Activated gamma-delta T cell treated with Interleukin-2 at 50 U/mL for 16 hours (primary cell): ENCODE measurements around the gene ZNF618.

ENCODE experiments used
- DNase-seq: peaks from one replicate; pipeline ENCODE4 v3.0.0-alpha.2; 2020

The ZNF618 gene

GRCh38 chr9:114049441-114050225, 173.5 kb downstream of the ZNF618 start:
- DNase-seq = no peak

- DNase-seq = no peak
Observed at GRCh38 chr9:114050226-114050568, 174.1 kb downstream of the ZNF618 start.

GRCh38 chr9:114050646-114051045, 174.5 kb downstream of the ZNF618 start:
- no peak for DNase-seq

GRCh38 chr9:114051281-114051680, 175.2 kb downstream of the ZNF618 start:
- no peak for DNase-seq

- DNase-seq = no peak
Observed at GRCh38 chr9:114051706-114052105, 175.6 kb downstream of the ZNF618 start.

GRCh38 chr9:114053246-114054005, 177.3 kb downstream of the ZNF618 start:
- DNase-seq = no peak

GRCh38 chr9:114054191-114054690, 178.1 kb downstream of the ZNF618 start:
- no peak for DNase-seq

- no peak for DNase-seq
Observed at GRCh38 chr9:114055061-114055460, 179.0 kb downstream of the ZNF618 start.

GRCh38 chr9:114055894-114056293, 179.8 kb downstream of the ZNF618 start:
- no peak for DNase-seq

GRCh38 chr9:114056527-114056926, 180.4 kb downstream of the ZNF618 start:
- DNase-seq = no peak

GRCh38 chr9:114057161-114057885, 181.2 kb downstream of the ZNF618 start:
- DNase-seq = no peak

- no peak for DNase-seq
Observed at GRCh38 chr9:114058688-114059046, 182.6 kb downstream of the ZNF618 start.

GRCh38 chr9:114059047-114059803, 183.1 kb downstream of the ZNF618 start:
- DNase-seq = no peak

- DNase-seq = no peak
Observed at GRCh38 chr9:114060070-114060469, 184.0 kb downstream of the ZNF618 start.

GRCh38 chr9:114060711-114061110, 184.6 kb downstream of the ZNF618 start:
- no peak for DNase-seq

- DNase-seq = no peak
Observed at GRCh38 chr9:114061292-114061691, 185.2 kb downstream of the ZNF618 start.

GRCh38 chr9:114061830-114062474, 185.8 kb downstream of the ZNF618 start:
- no peak for DNase-seq

- no peak for DNase-seq
Observed at GRCh38 chr9:114065304-114065703, 189.2 kb downstream of the ZNF618 start.

GRCh38 chr9:114069476-114070187, 193.5 kb downstream of the ZNF618 start:
- no peak for DNase-seq

- DNase-seq = no peak
Observed at GRCh38 chr9:114070188-114071103, 194.3 kb downstream of the ZNF618 start.
